ENCODE data around the gene OR2T2. TPM values are rescaled to one million over a fixed set of nuclear protein-coding genes. Genes with fewer than 3 reads are reported as not detected.
"Not testable (repeated sequence)": the region's sequence is repeated elsewhere in the genome, so short reads cannot be mapped to it uniquely, and the experiment has no call there.

OR2T2 gene
- total RNA-seq, 1 experiment from 2014 or later = not detected

- not testable (repeated sequence) for DNase-seq; H3K27me3 ChIP-seq; H3K27ac ChIP-seq; H3K9me3 ChIP-seq (replicated peaks); H3K4me3 ChIP-seq; H3K4me1 ChIP-seq; H3K36me3 ChIP-seq
Observed at GRCh38 chr1:248481686-248482579, 36.5 kb downstream of the OR2T2 start.

- not testable (repeated sequence) for H3K4me1 ChIP-seq; H3K4me3 ChIP-seq; H3K27ac ChIP-seq; H3K27me3 ChIP-seq; DNase-seq; H3K9me3 ChIP-seq (replicated peaks); H3K36me3 ChIP-seq
Observed at GRCh38 chr1:248488289-248488688, 42.9 kb downstream of the OR2T2 start, which contains the start of gene OR2T5. Gene OR2T5 (plus strand): TSS chr1:248488589. CDS start chr1:248488589, 0 bp downstream.

GRCh38 chr1:248496661-248497060 lies 51.2 kb downstream of the OR2T2 start:
- not testable (repeated sequence) for H3K4me3 ChIP-seq; DNase-seq; H3K27me3 ChIP-seq; H3K9me3 ChIP-seq (replicated peaks); H3K36me3 ChIP-seq; H3K27ac ChIP-seq; H3K4me1 ChIP-seq

- not testable (repeated sequence) for H3K4me3 ChIP-seq; H3K27ac ChIP-seq; H3K27me3 ChIP-seq; DNase-seq; H3K9me3 ChIP-seq (replicated peaks); H3K36me3 ChIP-seq; H3K4me1 ChIP-seq
Observed at GRCh38 chr1:248500305-248501035, 55.0 kb downstream of the OR2T2 start.

Other genes with a start within 250 kb of the OR2T2 start
- 0.02 TPM in 1 of 2 replicates, not detected in the other for gene OR2M3, start 248.4 kb upstream of the OR2T2 start, total RNA-seq (2014; rRNA removed; shearing (Covaris generic))
- gene OR2M4, start 214.2 kb upstream of the OR2T2 start, total RNA-seq (2014; rRNA removed; shearing (Covaris generic)) = 0.26 TPM in 1 of 2 replicates, not detected in the other
- gene OR2T33, start 167.7 kb upstream of the OR2T2 start, total RNA-seq (2014; rRNA removed; shearing (Covaris generic)) = not detected in 2 replicates
- 0.02 TPM in 1 of 2 replicates, not detected in the other for gene OR2T12, start 142.2 kb upstream of the OR2T2 start, total RNA-seq (2014; rRNA removed; shearing (Covaris generic))
- gene OR2M7, start 121.1 kb upstream of the OR2T2 start, total RNA-seq (2014; rRNA removed; shearing (Covaris generic)) = not detected in 2 replicates
- gene OR14C36, start 96.9 kb upstream of the OR2T2 start, total RNA-seq (2014; rRNA removed; shearing (Covaris generic)) = not detected in 2 replicates
- not detected in 2 replicates for gene OR2T4, start 84.0 kb upstream of the OR2T2 start, total RNA-seq (2014; rRNA removed; shearing (Covaris generic))
- gene OR2T6, start 69.9 kb upstream of the OR2T2 start, total RNA-seq (2014; rRNA removed; shearing (Covaris generic)) = not detected in 2 replicates
- gene OR2T1, start 42.6 kb upstream of the OR2T2 start, total RNA-seq (2014; rRNA removed; shearing (Covaris generic)) = not detected in 2 replicates
- not detected in 2 replicates for gene OR2T3, start 27.7 kb downstream of the OR2T2 start, total RNA-seq (2014; rRNA removed; shearing (Covaris generic))
- not detected in 2 replicates for gene OR2T5, start 43.0 kb downstream of the OR2T2 start, total RNA-seq (2014; rRNA removed; shearing (Covaris generic))
- gene OR2G6, start 62.4 kb downstream of the OR2T2 start, total RNA-seq (2014; rRNA removed; shearing (Covaris generic)) = not detected in 2 replicates
- gene OR2T29, start 117.1 kb downstream of the OR2T2 start, total RNA-seq (2014; rRNA removed; shearing (Covaris generic)) = not detected in 2 replicates
- gene OR2T34, start 129.1 kb downstream of the OR2T2 start, total RNA-seq (2014; rRNA removed; shearing (Covaris generic)) = not detected in 2 replicates
- not detected in 2 replicates for gene OR2T10, start 152.1 kb downstream of the OR2T2 start, total RNA-seq (2014; rRNA removed; shearing (Covaris generic))
- not detected in 2 replicates for gene OR2T11, start 189.5 kb downstream of the OR2T2 start, total RNA-seq (2014; rRNA removed; shearing (Covaris generic))
- gene OR2T35, start 199.6 kb downstream of the OR2T2 start, total RNA-seq (2014; rRNA removed; shearing (Covaris generic)) = not detected in 2 replicates
- not detected in 2 replicates for gene OR2T27, start 209.9 kb downstream of the OR2T2 start, total RNA-seq (2014; rRNA removed; shearing (Covaris generic))